GM20000 (cell line): ENCODE measurements around the gene SOX15.

Experiments used
- DNase-seq: peaks from one replicate; pipeline ENCODE4 v3.0.0; 2012; ENCODE audit warnings: low spot score
- TF ChIP-seq, protein P1 (sequence below): IDR thresholded peaks from 2 replicates; pipeline ENCODE4 v1.5.1; 2012; ENCODE audit warnings: mild to moderate bottlenecking, control low read depth; ENCODE audit errors: extremely low read depth, missing control alignments

Gene SOX15

DNA sequence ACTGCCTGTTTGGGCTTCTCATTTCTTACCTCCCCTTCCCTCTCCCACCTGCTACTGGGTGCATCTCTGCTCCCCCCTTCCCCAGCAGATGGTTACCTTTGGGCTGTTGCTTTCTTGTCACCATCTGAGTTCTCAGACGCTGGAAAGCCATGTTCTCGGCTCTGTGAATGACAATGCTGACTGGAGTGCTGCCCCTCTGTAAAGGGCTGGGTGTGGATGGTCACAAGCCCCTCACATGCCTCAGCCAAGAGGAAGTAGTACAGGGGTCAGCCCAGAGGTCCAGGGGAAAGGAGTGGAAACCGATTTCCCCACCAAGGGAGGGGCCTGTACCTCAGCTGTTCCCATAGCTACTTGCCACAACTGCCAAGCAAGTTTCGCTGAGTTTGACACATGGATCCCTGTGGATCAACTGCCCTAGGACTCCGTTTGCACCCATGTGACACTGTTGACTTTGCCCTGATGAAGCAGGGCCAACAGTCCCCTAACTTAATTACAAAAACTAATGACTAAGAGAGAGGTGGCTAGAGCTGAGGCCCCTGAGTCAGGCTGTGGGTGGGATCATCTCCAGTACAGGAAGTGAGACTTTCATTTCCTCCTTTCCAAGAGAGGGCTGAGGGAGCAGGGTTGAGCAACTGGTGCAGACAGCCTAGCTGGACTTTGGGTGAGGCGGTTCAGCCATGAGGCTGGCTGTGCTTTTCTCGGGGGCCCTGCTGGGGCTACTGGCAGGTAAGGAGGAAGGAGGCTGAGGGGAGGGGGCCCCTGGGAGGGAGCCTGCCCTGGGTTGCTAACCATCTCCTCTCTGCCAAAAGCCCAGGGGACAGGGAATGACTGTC lies 10.7 kb downstream of the SOX15 start, which contains the start of gene CD68:
Gene CD68 (plus strand): TSS at position 638 of the 833 bp plus-strand sequence. CDS start 40 bp downstream, at position 678.
- TF ChIP-seq, protein P1, sequence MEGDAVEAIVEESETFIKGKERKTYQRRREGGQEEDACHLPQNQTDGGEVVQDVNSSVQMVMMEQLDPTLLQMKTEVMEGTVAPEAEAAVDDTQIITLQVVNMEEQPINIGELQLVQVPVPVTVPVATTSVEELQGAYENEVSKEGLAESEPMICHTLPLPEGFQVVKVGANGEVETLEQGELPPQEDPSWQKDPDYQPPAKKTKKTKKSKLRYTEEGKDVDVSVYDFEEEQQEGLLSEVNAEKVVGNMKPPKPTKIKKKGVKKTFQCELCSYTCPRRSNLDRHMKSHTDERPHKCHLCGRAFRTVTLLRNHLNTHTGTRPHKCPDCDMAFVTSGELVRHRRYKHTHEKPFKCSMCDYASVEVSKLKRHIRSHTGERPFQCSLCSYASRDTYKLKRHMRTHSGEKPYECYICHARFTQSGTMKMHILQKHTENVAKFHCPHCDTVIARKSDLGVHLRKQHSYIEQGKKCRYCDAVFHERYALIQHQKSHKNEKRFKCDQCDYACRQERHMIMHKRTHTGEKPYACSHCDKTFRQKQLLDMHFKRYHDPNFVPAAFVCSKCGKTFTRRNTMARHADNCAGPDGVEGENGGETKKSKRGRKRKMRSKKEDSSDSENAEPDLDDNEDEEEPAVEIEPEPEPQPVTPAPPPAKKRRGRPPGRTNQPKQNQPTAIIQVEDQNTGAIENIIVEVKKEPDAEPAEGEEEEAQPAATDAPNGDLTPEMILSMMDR = no peak
- DNase-seq = peak; percentile 84

DNA sequence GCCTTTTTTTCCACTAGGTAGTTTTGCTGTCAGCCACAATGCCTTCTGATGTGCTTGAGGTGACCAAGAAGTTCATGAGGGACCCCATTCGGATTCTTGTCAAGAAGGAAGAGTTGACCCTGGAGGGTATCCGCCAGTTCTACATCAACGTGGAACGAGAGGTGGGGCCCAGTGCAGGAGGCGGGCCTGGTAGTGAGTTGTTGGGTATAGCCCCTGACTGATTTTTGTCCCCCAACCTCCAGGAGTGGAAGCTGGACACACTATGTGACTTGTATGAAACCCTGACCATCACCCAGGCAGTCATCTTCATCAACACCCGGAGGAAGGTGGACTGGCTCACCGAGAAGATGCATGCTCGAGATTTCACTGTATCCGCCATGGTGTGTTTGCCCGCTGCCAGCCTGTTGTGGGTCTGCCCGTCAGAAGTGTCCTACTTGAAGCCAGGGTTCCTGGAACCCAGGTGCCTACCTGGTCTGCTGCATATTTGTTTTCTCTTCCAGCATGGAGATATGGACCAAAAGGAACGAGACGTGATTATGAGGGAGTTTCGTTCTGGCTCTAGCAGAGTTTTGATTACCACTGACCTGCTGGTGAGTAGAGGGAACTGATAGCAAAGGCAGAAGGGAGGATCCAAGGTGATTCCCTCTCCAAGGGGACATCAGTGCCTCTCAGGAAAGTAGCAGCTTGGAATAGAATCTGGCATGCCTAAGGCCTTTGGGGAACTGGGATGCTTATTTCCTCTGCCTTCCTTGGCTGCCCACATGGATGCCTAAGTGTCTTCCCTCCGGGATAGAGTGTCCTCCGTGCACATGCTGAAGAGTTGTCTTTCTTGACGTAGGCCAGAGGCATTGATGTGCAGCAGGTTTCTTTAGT lies 12.3 kb downstream of the SOX15 start:
- TF ChIP-seq, protein P1 = no peak

DNA sequence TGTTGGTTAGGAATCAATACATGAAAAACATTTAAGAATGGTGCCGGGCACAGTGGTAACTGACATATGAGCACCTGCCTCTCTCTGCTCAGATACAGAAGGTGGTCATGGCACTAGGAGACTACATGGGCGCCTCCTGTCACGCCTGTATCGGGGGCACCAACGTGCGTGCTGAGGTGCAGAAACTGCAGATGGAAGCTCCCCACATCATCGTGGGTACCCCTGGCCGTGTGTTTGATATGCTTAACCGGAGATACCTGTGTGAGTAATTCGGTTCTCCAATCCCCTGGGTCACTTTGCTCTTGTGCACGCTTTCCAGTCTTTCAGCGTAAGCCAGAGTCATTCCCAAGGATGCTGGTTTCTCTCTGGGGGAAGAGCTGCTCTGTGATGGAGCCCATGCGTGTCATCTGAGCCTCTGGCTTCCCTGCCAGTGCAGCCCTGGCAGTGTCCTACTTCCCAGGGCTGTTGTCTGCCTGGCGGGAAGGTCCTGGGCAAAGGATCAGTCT lies 13.4 kb downstream of the SOX15 start:
- TF ChIP-seq, protein P1 = no peak
- no peak for DNase-seq

More for the DNA sequence above, 12.3 kb downstream of the SOX15 start:
- DNase-seq = no peak

DNA sequence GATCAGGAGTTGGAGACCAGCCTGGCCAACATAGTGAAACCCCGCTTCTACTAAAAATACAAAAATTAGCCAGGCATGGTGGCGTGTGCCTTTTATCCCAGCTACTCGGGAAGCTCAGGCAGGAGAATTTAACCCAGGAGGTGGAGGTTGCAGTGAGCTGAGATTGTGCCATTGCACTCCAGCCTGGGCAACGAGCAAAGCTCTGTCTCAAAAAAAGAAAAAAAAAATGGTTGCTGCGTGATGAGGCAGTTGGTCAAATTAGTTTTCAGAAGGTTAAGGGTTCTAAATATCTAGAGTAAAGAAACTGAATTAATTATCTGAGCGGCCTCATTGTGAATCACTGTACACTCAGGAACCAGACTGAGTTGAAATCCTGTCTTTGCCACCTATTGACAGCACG lies 13.9 kb downstream of the SOX15 start:
- TF ChIP-seq, protein P1 = no peak
- DNase-seq = no peak

DNA sequence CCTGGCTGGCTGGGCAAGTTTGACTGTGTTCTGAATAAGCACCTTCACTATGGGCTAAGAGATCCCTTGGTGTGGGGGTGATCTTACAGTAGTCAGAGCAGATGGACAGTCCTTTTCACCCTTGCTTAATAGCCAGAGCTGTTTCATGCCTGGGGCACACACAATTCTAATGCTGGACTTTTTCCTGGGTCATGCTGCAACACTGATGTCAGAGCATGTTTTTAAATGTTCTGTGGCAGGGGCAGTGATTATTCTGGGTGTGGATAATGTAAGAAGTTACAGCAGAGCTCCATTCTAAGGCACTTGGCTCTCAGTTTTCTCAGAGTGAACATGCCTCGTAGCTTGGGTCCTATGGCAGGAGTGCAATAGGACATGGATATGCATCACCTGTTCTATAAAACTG lies 14.4 kb downstream of the SOX15 start:
- TF ChIP-seq, protein P1 = no peak
- DNase-seq = no peak

DNA sequence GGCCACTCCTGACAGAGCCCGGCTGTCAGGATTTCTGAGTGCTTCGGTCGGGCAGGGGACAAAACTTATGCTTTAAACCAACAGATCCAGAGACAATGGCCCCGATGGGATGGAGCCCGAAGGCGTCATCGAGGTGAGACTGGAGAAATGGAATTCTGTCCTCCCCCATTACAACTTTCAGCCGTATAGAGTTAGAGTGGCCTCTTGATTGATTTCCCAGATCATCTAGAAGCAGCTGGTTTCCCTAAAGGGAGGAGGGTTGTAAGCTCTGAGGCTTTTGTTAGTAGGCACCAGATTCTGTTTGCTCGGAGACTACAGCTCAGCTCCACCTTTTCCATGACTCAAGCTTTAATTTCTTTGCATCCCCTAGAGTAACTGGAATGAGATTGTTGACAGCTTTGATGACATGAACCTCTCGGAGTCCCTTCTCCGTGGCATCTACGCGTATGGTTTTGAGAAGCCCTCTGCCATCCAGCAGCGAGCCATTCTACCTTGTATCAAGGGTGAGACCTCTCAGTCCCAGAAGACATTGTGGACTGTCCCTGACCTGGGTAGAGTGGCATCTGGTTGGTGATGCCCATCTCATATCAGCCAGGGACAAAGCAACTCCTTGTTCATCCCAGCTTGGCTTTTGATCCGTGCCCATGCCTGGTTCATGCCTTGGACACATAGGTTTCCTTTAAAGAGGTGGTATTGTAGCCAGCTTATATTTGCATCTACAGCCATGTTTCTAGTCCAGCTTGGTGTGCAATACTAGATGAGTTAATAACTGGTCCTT lies 15.5 kb downstream of the SOX15 start:
- no peak for DNase-seq

More for the DNA sequence above, 15.5 kb downstream of the SOX15 start:
- TF ChIP-seq, protein P1 = no peak
